ENCODE data around the gene VKORC1L1.
"Not testable (repeated sequence)": the region's sequence is repeated elsewhere in the genome, so short reads cannot be mapped to it uniquely, and the experiment has no call there.

Gene VKORC1L1

GRCh38 chr7:65872776-65873581, at the start of gene VKORC1L1:
Gene VKORC1L1, plus strand, starts transcription at chr7:65873074. Its CDS starts 298 bp downstream, at chr7:65873372.
- DNase-seq = peak; percentile 98

- no peak for DNase-seq
These were observed 45.5 kb upstream of the VKORC1L1 start for GRCh38 chr7:65827366-65827765.

DNA sequence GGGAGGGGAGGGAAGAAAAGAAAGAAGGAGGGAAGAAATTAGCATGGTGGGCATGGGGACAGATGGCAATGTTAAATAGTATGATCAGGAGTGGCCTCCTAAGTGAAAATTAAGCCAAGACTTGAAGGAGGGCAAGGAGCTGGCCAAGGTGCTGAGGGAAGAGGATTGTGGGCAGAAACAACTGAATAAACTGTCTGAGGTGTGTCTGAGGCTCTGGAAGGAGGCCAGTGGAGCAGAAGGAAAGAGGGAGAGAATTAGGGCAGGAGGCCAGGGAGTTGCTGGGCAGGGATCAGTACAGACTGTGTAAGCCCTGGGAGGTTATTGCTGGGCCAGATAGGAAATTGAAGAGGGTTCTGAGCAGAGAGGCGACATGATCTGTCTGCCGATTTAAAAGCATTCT, 40.6 kb upstream of the VKORC1L1 start:
- DNase-seq = no peak

GRCh38 chr7:65836684-65837083, 36.2 kb upstream of the VKORC1L1 start:
- DNase-seq = not testable (repeated sequence)

DNA sequence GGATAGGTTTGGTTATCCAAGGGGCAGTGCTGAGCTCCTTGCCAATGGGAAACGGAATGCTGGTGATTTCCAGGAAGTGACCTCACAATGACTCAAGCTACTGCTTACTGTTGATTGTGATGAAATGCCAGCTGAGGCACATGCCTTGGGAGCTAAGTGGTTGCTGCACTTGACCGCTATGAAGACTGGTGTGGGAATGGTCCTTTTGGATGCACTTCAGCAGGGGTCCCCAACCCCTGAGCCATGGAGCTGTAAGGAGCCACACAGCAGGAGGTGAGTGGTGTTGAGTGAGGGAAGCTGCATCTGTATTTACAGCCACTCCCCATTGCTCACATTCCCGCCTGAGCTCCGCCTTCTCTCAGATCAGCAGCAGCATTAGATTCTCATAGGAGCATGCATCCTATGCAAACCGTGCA, 35.3 kb upstream of the VKORC1L1 start:
- peak; percentile 16 for DNase-seq

GRCh38 chr7:65839846-65840245, 33.0 kb upstream of the VKORC1L1 start:
- DNase-seq = no peak

DNA sequence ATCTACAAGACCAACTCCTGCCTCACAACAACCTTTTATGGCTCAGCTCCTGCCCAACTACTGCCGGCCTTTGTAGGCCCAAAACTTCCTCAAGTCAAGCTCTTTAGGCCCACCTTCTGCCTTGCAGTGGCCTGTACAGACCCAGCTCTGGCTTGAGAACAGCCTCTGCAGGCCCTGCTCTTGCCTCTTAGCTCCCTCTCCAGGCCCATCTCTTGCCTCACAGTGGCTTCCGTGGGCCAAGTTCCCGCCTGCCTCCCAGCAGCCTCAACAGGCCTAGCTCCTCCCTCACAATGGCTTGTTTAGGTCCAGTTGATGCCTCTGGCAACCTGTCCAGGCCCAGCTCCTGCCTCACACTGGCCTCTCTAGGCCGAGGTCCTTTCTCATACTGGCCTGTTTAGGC, 32.4 kb upstream of the VKORC1L1 start:
- DNase-seq = no peak

DNA sequence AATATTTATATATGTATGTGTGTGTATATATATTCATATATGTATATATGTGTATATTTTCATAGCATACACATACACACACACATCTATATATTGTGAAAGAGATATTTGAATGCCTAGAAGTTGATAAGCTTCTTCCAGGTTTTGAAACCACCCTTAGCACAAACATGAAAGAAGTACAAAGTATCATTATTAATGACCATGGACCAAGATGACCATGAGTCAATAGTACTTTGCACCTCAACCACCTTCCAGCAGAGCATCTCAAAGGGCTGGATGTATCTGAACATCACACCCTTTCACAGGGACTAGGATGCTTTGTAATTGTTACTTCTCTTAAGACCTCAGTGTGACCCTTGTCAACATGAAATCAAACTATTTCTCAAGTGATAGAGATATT, 29.3 kb upstream of the VKORC1L1 start:
- DNase-seq = not testable (repeated sequence)

- no peak for DNase-seq
These were observed 26.8 kb upstream of the VKORC1L1 start for GRCh38 chr7:65846008-65846570.

DNA sequence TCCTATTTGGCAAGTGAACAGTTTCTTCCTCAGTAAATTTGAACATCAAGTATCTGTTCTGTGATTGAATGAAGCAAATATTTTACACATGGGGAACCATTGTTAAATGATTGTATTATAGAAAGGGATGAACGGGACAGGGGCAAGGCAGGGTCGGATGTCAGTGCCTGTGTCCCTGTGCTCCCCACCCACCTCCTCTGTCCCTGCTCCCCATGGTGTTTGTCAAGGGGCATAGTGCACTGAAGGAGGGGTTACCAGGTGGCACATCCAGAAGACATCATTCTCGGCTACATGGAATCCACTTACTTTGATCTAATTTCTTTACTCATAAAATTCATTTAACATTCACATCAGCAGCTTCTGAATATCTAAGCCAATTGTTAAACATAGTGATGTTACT, 19.4 kb upstream of the VKORC1L1 start:
- DNase-seq = not testable (repeated sequence)

- DNase-seq = not testable (repeated sequence)
These were observed 19.0 kb upstream of the VKORC1L1 start for GRCh38 chr7:65853892-65854291.

DNA sequence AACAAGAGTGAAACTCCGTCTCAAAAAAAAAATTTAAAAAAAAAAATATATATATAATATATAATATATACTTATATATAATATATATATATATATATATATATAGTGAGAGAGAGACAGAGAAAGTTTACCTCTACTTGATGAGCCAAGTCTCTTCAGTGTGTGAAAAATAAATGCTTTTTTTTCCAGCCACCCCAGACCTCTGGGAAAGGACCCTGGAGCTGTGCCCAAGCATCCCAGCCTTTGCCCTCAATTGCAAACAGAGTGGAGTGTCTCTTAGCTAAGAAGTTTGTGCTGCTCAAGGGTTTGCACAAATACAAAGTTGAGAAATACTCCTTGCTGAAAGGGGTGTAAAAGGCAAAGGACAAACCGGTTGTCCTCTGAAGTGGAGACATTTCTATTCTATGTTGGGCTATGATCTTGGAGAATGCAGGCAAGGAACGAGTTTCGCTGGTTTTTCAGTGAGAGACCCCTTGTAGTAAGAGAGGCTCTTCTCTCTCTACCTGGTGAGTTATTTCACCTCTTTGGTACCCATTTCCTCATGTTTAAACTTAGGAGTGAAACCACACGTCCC, 15.5 kb upstream of the VKORC1L1 start:
- DNase-seq = not testable (repeated sequence)

DNA sequence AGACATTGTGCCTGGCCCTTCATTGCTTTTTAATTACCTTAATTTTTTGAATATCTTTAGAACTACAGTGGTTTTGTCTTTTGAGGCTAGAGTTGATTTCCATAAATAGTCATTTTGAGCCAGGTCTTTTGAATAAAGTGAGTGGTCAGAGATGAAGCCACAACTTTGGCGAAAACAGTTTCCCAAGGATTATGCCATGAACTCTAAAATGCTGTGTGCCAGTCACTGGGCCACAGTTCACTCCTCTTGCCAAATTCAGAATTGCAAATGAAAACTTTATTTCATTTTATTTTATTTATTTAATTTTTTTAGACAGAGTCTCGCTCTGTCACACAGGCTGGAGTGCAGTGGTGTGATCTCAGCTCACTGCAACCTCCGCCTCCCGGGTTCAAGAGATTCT, 14.2 kb upstream of the VKORC1L1 start:
- DNase-seq = not testable (repeated sequence)

- DNase-seq = not testable (repeated sequence)
These were observed 6.6 kb upstream of the VKORC1L1 start for GRCh38 chr7:65866244-65866643.

DNA sequence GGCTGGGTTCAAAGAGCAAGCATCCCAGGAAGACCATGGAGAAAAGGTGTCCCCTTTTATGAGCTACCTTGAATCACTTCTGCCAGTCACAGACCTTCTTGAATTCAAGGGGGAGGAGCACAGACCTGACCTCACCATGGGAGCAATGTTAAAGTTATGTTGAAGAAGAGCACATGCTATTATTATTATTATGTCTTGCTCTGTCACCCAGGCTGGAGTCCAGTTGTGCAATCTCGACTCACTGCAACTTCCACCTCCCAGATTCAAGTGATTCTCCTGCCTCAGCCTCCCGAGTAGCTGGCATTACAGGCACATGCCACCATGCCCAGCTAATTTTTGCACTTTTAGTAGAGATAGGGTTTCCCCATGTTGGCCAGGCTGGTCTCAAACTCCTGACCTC, 5.2 kb upstream of the VKORC1L1 start:
- DNase-seq = peak; percentile 25

DNA sequence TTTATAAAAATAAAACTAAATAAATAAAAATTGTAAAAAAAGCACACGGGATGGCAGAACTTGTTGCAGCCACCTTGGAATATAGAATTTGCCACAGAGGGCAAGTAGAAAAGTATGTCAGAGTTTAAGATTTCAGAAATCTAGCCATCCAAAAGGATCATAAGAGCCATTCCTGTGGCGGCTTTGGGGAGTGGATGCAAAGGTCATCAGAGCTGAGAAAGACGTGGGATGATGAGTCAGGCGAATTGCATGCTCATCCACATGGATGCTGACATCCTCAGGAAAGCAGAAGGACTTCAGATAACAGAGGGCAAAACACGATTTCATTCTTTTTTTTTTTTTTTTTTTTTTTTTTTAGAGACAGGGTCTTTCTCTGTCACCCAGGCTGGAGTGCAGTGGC, 3.6 kb upstream of the VKORC1L1 start:
- peak; percentile 58 for DNase-seq

DNA sequence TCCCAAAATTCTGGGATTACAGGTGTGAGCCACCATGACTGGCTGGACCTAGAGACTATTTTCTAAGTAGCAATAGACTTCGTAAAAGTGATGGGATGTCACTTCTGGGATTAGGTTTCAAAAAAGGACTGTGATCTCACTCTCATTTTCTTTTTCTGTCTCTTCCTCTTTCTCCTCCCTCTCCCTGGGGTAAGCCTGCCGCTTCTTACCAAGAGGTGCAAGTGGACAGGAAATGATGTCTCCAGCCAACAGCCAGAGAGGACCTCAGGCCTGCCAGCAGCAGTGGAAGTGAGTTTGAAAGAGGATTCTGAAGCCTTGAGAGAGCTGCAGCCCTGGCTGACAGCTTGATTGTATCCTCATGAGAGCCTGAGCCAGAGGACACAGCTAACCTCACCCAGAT, 1.4 kb upstream of the VKORC1L1 start:
- peak; percentile 84 for DNase-seq

- not testable (repeated sequence) for DNase-seq
These were observed 814 bp downstream of the VKORC1L1 start for GRCh38 chr7:65873582-65874193.

DNA sequence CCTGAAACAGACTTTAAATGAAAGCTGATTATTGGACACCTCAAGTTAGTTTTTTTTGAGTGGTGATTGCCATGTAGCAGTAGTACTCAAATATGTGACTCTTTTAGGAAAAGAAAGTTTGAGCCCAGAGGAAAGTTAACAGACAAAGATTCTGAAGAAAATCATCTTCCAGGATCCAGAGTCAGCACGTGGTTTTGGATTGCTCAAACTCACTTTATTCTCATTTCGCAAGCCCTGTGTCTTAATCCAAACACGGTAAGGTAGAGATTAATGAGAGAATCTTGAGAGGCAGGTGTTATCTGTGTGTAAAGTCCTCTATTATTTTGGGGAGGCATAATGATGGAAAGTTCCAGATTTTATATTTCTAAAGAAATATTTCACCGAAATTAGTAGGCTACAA, 2.8 kb downstream of the VKORC1L1 start:
- DNase-seq = not testable (repeated sequence)

- DNase-seq = not testable (repeated sequence)
These were observed 6.6 kb downstream of the VKORC1L1 start for GRCh38 chr7:65879292-65880153.

GRCh38 chr7:65880242-65880641, 7.4 kb downstream of the VKORC1L1 start:
- DNase-seq = not testable (repeated sequence)

DNA sequence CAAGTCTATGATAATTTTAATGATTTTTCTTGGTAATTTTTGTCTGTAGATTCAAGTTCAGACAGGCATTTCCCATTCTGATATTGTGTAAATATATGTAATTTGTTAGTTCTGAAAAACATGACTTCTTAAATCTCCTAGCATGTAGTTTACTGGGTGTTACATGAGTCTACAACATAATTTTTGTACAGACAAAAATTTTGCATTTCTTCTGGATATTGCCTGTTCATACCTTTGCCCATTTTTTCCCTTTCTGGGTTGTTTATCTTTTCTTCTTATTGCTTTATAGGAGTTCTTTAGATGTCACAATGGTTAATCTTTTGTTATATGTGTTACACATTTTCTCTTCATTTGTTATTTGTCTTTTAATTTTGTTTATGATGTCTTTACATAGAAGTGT, 12.1 kb downstream of the VKORC1L1 start:
- not testable (repeated sequence) for DNase-seq

DNA sequence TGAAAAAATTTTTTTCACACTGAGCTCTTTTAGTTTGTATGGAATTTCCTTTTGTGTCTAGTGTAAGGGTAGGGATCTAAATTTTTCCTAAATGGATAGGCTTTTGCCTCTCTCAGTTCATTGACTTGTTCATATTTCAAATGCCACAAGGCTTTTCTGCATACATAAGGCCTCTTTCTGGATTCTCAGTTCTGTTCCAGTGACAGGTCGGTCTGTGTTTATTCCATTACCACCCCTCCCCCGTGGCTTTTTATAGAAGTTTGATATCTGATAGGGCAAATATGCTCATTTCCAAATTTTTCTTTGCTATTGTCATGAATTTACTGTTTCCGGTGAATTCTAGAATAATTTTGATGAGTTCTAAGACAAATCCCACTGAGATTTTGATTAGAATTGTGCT, 12.7 kb downstream of the VKORC1L1 start:
- not testable (repeated sequence) for DNase-seq
